Loucy (cell line): Measurements from ENCODE around the gene TTC14.
"Not testable (repeated sequence)": the region's sequence is repeated elsewhere in the genome, so short reads cannot be mapped to it uniquely, and the experiment has no call there.

Experiments used
- H2AFZ ChIP-seq: fragments of 200-600 bp; sonication (generic); 2 replicates; pipeline ENCODE4 v1.6.0; 2016; ENCODE audit warnings: antibody characterized with exemption, mild to moderate bottlenecking, low read length, moderate library complexity
- H3F3A ChIP-seq: fragments of 200-600 bp; 2 replicates; pipeline ENCODE4 v1.6.0; 2016; ENCODE audit warnings: antibody characterized with exemption, low read depth, mild to moderate bottlenecking
- H3K27me3 ChIP-seq: fragments of 200-600 bp; sonication (generic); 2 replicates; pipeline ENCODE4 v1.6.1; 2014; ENCODE audit warnings: low read length, mild to moderate bottlenecking; ENCODE audit not compliant: insufficient read depth, poor library complexity, severe bottlenecking
- H3K36me3 ChIP-seq: fragments of 200-600 bp; sonication (generic); 2 replicates; pipeline ENCODE4 v1.6.1; 2016; ENCODE audit warnings: low read length; ENCODE audit not compliant: insufficient read depth
- H3K4me1 ChIP-seq: fragments of 200-600 bp; sonication (generic); 2 replicates; pipeline ENCODE4 v1.5.1; 2014; ENCODE audit warnings: low read length, mild to moderate bottlenecking; ENCODE audit not compliant: insufficient read depth, poor library complexity, severe bottlenecking
- H3K4me2 ChIP-seq: fragments of 200-600 bp; sonication (generic); 2 replicates; pipeline ENCODE4 v1.6.0; 2014; ENCODE audit warnings: antibody characterized with exemption, low read length, low read depth, mild to moderate bottlenecking; ENCODE audit not compliant: poor library complexity, severe bottlenecking
- H3K4me3 ChIP-seq: fragments of 200-600 bp; sonication (generic); 2 replicates; pipeline ENCODE4 v1.5.1; 2014; ENCODE audit warnings: low read length, mild to moderate bottlenecking, mixed read lengths; ENCODE audit not compliant: poor library complexity, severe bottlenecking
- H3K79me2 ChIP-seq: fragments of 200-600 bp; sonication (generic); 2 replicates; pipeline ENCODE4 v1.6.1; 2014; ENCODE audit warnings: low read length; ENCODE audit not compliant: insufficient read depth
- H3K9ac ChIP-seq: fragments of 200-600 bp; sonication (generic); 2 replicates; pipeline ENCODE4 v1.6.0; 2014; ENCODE audit warnings: mild to moderate bottlenecking, low read depth, low read length, moderate library complexity; ENCODE audit not compliant: poor library complexity, severe bottlenecking
- H3K9me2 ChIP-seq: fragments of 200-600 bp; sonication (generic); replicated peaks from 2 replicates; pipeline ENCODE4 v1.6.1; 2016; ENCODE audit warnings: low read depth, low read length, mixed read lengths
- H3K9me3 ChIP-seq: fragments of 200-600 bp; sonication (generic); 2 replicates; pipeline ENCODE4 v1.6.1; 2014; ENCODE audit warnings: mild to moderate bottlenecking, antibody characterized with exemption, low read length, low read depth; ENCODE audit not compliant: insufficient read depth
- H4K20me1 ChIP-seq: fragments of 200-600 bp; sonication (generic); 2 replicates; pipeline ENCODE4 v1.6.0; 2014; ENCODE audit warnings: antibody characterized with exemption, low read length, mild to moderate bottlenecking; ENCODE audit not compliant: insufficient read depth, poor library complexity, severe bottlenecking
- EZH2phosphoT487 ChIP-seq: fragments of 200-600 bp; IDR thresholded peaks from 2 replicates; pipeline ENCODE4 v1.6.1; 2018; ENCODE audit warnings: antibody characterized with exemption, mild to moderate bottlenecking, moderate library complexity, borderline replicate concordance
- TF ChIP-seq, protein P1 (sequence below): fragments of 200-600 bp; sonication (generic); conservative IDR thresholded peaks from 2 replicates; pipeline ENCODE4 v1.5.1; 2014; ENCODE audit warnings: mild to moderate bottlenecking, antibody characterized with exemption, low read length

TTC14 gene

GRCh38 chr3:180617049-180617448 is 15.1 kb downstream of the TTC14 start:
- no peaks in the 10 kb centered on the region for H3K27me3 ChIP-seq
- H3F3A ChIP-seq: no peaks in the 10 kb centered on the region
- H3K4me2 ChIP-seq: no peak overlapping the region
- H3K9me3 ChIP-seq: no peaks in the 10 kb centered on the region
- H4K20me1 ChIP-seq: no peaks in the 10 kb centered on the region
- H3K4me1 ChIP-seq: no peaks in the 10 kb centered on the region
- H3K9me2 ChIP-seq: no peaks in the 10 kb centered on the region
- H3K4me3 ChIP-seq: no peak overlapping the region
- H3K36me3 ChIP-seq: no peaks in the 10 kb centered on the region
- H3K9ac ChIP-seq: no peak overlapping the region
- no peak for TF ChIP-seq EZH2phosphoT487
- TF ChIP-seq, protein P1, sequence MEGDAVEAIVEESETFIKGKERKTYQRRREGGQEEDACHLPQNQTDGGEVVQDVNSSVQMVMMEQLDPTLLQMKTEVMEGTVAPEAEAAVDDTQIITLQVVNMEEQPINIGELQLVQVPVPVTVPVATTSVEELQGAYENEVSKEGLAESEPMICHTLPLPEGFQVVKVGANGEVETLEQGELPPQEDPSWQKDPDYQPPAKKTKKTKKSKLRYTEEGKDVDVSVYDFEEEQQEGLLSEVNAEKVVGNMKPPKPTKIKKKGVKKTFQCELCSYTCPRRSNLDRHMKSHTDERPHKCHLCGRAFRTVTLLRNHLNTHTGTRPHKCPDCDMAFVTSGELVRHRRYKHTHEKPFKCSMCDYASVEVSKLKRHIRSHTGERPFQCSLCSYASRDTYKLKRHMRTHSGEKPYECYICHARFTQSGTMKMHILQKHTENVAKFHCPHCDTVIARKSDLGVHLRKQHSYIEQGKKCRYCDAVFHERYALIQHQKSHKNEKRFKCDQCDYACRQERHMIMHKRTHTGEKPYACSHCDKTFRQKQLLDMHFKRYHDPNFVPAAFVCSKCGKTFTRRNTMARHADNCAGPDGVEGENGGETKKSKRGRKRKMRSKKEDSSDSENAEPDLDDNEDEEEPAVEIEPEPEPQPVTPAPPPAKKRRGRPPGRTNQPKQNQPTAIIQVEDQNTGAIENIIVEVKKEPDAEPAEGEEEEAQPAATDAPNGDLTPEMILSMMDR: no peak
- H3K79me2 ChIP-seq: no peaks in the 10 kb centered on the region
- no peak overlapping the region for H2AFZ ChIP-seq

DNA sequence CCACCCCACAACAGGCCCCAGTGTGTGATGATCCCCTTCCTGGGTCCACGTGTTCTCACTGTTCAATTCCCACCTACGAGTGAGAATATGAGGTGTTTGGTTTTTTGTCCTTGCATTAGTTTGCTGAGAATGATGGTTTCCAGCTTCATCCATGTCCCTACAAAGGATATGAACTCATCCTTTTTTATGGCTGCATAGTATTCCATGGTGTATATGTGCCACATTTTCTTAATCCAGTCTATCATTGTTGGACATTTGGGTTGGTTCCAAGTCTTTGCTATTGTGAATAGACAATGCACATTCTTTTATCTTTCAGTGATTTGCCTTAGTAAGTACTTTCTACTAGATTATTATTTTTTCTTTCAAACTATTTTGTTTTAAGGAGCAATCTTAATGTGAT is 16.6 kb downstream of the TTC14 start:
- not testable (repeated sequence) for H3K4me3 ChIP-seq, H3K4me1 ChIP-seq, H3F3A ChIP-seq, H3K36me3 ChIP-seq, H3K4me2 ChIP-seq, H2AFZ ChIP-seq, H3K79me2 ChIP-seq, H3K9me2 ChIP-seq, H4K20me1 ChIP-seq, H3K27me3 ChIP-seq, H3K9ac ChIP-seq, H3K9me3 ChIP-seq

DNA sequence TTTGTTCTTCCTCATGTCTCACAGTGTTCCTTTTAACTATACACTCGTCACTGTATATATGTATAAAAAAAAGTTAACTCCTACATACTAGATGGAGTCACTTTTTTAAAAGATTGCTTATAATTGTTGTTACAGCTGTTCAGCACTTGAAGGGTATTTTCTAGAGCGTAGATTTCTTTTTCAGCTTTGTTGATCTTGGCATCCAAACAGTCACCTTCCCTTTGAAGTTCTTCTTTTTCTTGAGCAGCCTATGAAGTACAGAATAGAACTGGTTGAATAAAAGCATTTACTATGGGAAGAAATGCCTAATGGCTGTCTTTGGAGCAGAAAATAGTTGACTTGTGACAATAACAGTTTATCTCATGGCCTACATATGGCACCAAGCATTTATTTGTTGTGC is 17.8 kb downstream of the TTC14 start:
- H2AFZ ChIP-seq: no peak overlapping the region
- no peak overlapping the region for H3K9ac ChIP-seq
- H3K79me2 ChIP-seq: no peaks in the 10 kb centered on the region
- no peaks in the 10 kb centered on the region for H3K9me2 ChIP-seq
- H3K36me3 ChIP-seq: no peaks in the 10 kb centered on the region
- no peak overlapping the region for H3K4me2 ChIP-seq
- H3K9me3 ChIP-seq: no peaks in the 10 kb centered on the region
- no peaks in the 10 kb centered on the region for H3F3A ChIP-seq
- H3K27me3 ChIP-seq: no peaks in the 10 kb centered on the region
- no peak overlapping the region for H3K4me3 ChIP-seq
- no peaks in the 10 kb centered on the region for H4K20me1 ChIP-seq
- TF ChIP-seq EZH2phosphoT487: no peak
- TF ChIP-seq, protein P1: no peak
- H3K4me1 ChIP-seq: no peaks in the 10 kb centered on the region

- H3K27me3 ChIP-seq: no peaks in the 10 kb centered on the region
- no peak for TF ChIP-seq EZH2phosphoT487
- TF ChIP-seq, protein P1: no peak
- H3K4me1 ChIP-seq: no peaks in the 10 kb centered on the region
- H4K20me1 ChIP-seq: no peaks in the 10 kb centered on the region
- H2AFZ ChIP-seq: no peak overlapping the region
- no peaks in the 10 kb centered on the region for H3F3A ChIP-seq
- H3K9me2 ChIP-seq: no peaks in the 10 kb centered on the region
- H3K9ac ChIP-seq: no peak overlapping the region
- H3K79me2 ChIP-seq: no peaks in the 10 kb centered on the region
- H3K36me3 ChIP-seq: no peaks in the 10 kb centered on the region
- no peaks in the 10 kb centered on the region for H3K9me3 ChIP-seq
- no peak overlapping the region for H3K4me3 ChIP-seq
- no peak overlapping the region for H3K4me2 ChIP-seq
Observed at GRCh38 chr3:180624714-180625113, 22.8 kb downstream of the TTC14 start.
